IMR-90 (cell line): Measurements from ENCODE around the gene MYH11.

Experiments
- CEBPB ChIP-seq: IDR thresholded peaks from 2 replicates; pipeline ENCODE4 v1.6.1; 2012; ENCODE audit warnings: low read depth, low read length, improper control_type of control experiment
- CTCF ChIP-seq: conservative IDR thresholded peaks from 2 replicates; pipeline ENCODE4 v1.5.1; 2012; ENCODE audit warnings: mild to moderate bottlenecking, low read depth, low read length, improper control_type of control experiment
- FOS ChIP-seq: fragments of 150-350 bp; IDR thresholded peaks from 2 replicates; pipeline ENCODE4 v1.6.1; 2016; ENCODE audit warnings: low read depth, low read length
- MAFK ChIP-seq: IDR thresholded peaks from 2 replicates; pipeline ENCODE4 v1.6.1; 2012; ENCODE audit warnings: low read depth, low read length, improper control_type of control experiment
- POLR2A ChIP-seq: IDR thresholded peaks from 2 replicates; pipeline ENCODE4 v1.6.1; 2012; ENCODE audit warnings: mild to moderate bottlenecking, low read depth, low read length
- RAD21 ChIP-seq: IDR thresholded peaks from 2 replicates; pipeline ENCODE4 v1.6.1; 2012; ENCODE audit warnings: low read length, improper control_type of control experiment
- SMC3 ChIP-seq: fragments of 150-350 bp; IDR thresholded peaks from 2 replicates; pipeline ENCODE4 v1.6.1; 2016; ENCODE audit warnings: low read depth, mild to moderate bottlenecking, antibody characterized with exemption, low read length, moderate library complexity

GRCh38 chr16:15798671-15799070, 58.2 kb downstream of the MYH11 start:
- no peak for TF ChIP-seq CTCF
- no peak for TF ChIP-seq POLR2A
- no peak for TF ChIP-seq FOS
- no peak for TF ChIP-seq MAFK
- no peak for TF ChIP-seq CEBPB
- TF ChIP-seq SMC3 = no peak
- no peak for TF ChIP-seq RAD21
